G401.6 (cell line): Measurements from ENCODE around the gene GALNT17.

Experiments used
- FAIRE-seq: peaks from 2 replicates; lab custom pipeline; 2012; peaks lifted over from hg19 to GRCh38; lab: Jason Lieb, UNC

GALNT17 gene

DNA sequence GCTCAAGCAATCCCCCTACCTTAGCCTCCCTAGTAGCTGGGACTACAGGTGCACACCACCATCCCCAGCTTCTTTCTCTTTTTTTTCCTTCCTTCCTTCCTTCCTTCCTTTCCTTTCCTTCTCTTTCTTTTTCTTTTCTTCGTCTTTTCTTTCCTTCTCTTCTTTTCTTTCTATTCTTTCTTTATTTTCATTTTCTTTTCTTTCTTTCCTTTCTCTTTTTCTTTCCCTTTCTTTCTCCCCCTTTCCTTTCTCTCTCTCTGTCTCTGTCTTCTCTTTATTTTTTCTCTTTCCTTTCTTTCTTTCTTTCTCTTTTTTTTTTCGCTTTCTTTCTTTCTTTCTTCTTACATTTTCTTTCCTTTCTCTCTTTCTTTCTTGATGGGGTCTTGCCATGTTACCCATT lies 621.3 kb downstream of the GALNT17 start:
- no peak for FAIRE-seq

DNA sequence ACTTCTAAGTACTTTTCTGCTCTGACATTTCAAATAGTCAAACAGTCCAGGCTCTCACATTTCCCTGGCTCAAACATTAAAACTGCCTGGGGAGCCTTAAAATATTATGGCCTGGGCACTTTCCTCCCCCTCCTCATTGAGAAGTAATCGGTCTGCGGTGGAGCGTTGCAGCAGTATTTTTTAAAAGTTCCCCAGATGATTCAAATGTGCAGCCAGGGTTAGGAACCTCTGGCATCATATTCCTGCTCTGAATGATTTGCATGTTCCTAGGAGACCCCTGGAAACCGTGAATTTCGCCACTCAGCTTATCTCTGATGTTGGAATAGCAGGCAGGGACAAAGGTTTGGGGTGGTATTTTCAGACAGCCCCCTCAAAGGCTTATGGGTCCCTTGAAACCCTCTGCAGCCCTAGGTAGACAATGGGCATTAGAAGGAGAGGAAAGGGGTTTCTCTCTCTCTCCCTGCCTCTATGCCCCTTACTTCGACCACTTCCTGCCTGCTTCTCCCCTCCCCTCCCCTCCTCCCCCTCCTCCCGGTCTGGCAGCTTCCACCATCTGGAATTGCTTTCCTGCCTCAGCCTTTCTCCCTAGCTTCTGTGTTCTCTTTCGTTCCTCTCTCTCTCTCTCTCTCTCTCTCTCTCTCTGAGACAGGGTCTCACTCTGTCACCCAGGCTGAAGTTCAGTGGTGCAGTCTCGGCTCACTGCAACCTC lies 622.2 kb downstream of the GALNT17 start:
- no peak for FAIRE-seq

DNA sequence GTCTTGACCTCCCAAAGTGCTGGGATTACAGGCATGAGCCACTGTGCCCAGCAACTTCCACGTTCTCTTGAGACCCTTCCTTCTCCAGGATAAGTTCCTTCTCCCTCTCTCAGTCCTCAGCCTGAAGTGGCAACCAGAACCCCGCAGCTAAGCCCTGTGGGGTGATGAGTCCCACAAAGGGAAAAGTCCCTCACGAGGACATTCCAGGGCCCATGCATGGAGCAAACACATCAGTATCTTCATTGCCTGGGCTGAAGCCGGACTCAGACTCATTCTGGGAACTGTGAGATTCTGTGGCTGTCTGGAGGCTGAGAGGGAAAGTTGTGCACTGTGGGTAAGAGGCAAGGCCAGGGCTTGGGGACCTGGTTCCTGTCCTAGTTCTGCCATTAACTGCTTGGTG lies 622.9 kb downstream of the GALNT17 start:
- FAIRE-seq, result no peak

DNA sequence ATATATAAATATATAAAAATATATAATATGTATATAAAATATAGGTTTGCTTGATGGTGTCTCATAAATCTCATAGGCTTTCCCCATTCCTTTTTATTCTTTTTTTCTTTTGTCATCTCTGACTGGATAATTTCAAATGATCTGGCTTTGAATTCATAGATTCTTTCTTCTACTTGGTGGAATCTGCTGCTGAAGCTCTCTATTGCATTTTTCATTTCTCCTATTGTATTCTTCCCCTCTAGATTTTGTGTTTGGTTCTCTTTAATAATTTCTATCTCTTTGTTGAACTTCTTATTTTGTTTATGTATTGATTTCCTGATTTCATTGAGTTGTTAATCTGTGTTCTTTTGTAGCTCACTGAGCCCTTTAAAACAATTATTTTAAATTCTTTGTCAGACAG lies 629.4 kb downstream of the GALNT17 start:
- FAIRE-seq, result no peak
